Neural progenitor cell (in vitro differentiated cells): Measurements from ENCODE around the gene HBG1.

Source experiments
- EZH2 ChIP-seq: fragments of 200-600 bp; sonication (generic); IDR thresholded peaks from 2 replicates; pipeline ENCODE4 v1.6.1; 2017; ENCODE audit warnings: antibody characterized with exemption, mild to moderate bottlenecking, moderate library complexity
- EZH2phosphoT487 ChIP-seq: fragments of 200-600 bp; sonication (generic); IDR thresholded peaks from 2 replicates; pipeline ENCODE4 v1.6.1; 2017; ENCODE audit warnings: antibody characterized with exemption
- TF ChIP-seq, protein P1 (sequence below): fragments of 200-600 bp; sonication (generic); IDR thresholded peaks from 2 replicates; pipeline ENCODE4 v1.5.1; 2017; ENCODE audit warnings: antibody characterized with exemption, mild to moderate bottlenecking

DNA sequence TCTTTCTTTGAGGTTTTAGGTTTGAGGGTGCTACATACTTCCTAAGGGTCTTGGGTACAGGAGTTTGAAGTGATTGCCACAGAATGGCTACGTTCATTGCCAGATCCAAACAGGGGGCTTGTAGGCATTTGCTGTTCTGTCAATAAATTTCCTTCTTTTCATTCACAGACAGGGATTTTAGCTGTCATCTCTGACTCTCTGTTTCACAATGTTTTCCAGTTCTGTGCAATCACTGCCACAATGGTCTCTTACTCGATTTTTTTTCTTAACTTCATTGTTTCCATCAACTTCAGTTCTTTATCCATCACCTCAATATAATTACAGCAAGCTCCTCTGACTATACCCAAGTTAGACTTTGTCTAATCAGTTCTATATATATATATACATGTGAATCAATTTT, 9.2 kb downstream of the HBG1 start:
- TF ChIP-seq EZH2 (no peak), EZH2phosphoT487 (no peak)
- TF ChIP-seq, protein P1, sequence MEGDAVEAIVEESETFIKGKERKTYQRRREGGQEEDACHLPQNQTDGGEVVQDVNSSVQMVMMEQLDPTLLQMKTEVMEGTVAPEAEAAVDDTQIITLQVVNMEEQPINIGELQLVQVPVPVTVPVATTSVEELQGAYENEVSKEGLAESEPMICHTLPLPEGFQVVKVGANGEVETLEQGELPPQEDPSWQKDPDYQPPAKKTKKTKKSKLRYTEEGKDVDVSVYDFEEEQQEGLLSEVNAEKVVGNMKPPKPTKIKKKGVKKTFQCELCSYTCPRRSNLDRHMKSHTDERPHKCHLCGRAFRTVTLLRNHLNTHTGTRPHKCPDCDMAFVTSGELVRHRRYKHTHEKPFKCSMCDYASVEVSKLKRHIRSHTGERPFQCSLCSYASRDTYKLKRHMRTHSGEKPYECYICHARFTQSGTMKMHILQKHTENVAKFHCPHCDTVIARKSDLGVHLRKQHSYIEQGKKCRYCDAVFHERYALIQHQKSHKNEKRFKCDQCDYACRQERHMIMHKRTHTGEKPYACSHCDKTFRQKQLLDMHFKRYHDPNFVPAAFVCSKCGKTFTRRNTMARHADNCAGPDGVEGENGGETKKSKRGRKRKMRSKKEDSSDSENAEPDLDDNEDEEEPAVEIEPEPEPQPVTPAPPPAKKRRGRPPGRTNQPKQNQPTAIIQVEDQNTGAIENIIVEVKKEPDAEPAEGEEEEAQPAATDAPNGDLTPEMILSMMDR, result no peak
